NCI-H2081 (cell line): ENCODE results near the gene RMRP.
"Not testable (repeated sequence)": the region's sequence is repeated elsewhere in the genome, so short reads cannot be mapped to it uniquely, and the experiment has no call there.

Experiments
- DNase-seq, 2 experiments: peaks; one replicate each; lab custom pipeline; 2025; lab: John Stamatoyannopoulos, UW

The RMRP gene

DNA sequence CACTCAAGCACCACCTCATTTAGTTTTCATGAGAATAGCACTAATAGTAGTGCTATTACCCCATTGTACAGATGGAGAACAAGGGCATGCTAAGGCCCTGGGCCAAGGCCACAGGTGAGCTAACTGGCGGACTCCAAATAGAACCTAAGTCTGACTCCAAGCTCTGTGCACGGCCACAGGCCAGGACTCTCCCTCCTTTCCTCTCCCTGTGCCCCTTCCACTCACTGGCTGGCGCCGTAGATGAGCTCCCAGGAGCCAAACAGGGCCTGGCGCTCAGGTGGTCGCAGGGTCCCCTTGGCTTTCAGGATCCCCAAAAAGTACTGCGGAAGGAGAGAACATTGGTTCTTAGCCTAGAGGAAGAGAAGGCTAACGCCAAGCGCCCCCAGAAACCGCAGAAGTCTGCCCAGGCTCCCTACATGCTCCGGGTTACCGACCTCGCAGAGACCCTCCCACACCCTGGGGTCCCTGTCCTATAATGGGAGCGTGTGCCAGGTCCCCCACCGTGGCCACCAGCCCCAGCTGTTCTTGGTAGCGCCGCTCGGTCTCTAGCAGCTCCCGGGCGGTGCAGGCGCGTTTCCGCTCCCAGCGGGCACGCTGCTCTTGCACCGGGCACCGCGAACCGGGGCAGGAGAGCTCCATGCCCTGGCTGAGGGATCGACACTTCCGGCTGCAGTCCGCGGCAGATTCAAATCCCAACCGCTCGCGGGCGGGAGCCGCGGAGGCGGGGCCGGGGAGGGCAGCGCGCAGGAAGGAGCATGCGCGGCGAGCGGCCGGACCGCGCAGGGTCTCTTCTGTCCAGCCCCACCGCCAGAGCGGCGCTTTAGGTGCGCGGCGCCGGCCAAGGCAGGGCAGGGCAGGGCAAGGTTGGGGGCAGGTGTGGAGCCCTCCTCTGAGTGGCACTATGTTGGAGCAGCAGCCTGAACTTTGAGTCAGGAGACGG, 7.0 kb upstream of the RMRP start, which contains the start of gene ARHGEF39:
ARHGEF39 (minus strand) TSS at position 665 of the 940 bp plus-strand sequence; CDS start at position 639, 26 bp downstream.
- DNase-seq: peak; percentile 91 to 94

DNA sequence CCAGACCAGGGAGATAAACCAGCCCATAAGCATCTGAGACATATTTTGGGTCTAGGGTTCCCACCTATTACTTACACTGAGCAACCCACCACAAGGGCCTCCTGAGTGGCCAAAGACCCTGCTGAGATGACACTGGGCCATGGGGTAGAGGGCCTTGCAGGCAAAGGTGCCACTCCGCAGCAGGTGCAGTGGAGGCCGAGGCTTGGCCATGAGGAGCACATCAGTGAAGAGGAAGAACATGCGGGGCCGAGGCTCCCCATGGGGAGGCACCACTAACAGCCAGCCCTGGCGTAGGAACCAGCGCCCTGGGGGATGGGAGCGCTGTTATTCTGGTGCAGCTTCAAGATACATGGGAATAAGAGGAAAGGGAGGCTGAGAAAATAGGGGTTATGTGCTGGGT, 4.6 kb upstream of the RMRP start:
- DNase-seq: no peak

DNA sequence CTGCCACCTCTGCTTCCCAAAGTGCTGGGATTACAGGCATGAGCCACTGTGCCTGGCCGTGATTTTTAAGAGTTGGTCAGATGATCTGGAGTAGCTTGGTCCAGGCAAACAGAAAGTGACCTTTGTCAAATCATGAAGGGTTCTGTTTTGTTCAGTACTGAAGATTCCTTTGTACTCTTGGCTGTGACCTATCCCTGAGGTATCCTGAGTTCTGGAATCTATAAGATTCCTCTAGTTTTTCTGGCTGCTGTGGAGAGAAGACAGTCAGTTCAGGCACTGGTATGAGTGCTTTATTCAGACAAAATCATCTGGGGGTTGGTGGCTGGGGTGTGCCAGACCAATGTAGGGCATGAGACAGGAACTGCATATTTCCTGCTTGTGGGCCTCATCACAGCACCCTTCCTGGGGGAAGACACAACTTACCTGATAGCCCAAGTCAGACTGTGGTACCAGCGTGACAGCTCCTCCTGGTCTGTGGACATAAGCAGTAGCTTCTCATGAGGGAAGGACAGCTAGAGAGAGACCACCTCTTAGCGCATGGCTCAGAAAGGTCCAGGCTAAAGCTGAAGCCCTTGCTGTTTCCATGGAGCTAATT, 4.0 kb upstream of the RMRP start:
- no peak for DNase-seq

DNA sequence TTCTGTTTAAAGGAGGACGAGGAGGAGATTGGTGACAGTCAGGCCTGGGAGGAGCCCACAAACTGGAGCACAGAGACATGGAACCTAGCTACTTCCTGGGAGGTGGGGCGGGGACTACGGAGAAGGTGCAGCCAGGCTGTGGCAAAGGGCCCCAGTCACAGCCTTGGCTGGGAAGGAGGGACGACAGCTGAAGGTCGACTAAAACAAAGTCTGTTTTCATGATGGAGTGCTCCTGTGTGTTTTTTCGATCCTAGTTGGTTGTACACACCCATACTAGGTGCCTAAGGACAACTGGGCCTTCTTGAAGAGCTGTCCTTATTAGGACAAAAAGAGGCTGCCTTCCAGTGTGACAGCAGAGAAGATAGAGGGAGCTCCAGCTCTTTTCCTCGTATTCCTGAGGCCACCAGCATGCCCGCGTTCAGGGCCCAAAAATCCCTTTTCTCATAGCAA, 3.2 kb upstream of the RMRP start:
- peak in 1 of 2 experiments; percentile 24 for DNase-seq

DNA sequence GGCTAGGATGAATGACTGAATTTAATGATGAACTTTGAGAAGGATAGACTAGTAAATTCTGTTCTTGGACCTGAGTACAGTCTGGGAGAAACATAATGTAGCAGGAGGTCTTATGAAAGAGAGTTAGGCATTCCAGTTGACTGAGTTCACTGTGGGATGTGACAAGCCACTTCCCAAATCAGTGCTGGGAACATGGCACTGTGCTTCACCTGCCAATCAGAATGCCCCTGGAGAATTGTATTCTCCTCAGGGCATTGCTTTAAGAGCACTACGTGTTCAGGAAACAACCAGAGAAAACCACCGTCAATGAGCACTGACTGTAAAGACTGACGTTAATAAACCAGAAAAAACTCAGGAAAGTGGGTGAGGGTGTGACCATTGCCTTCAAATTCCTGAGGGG, 1.5 kb upstream of the RMRP start:
- no peak for DNase-seq

DNA sequence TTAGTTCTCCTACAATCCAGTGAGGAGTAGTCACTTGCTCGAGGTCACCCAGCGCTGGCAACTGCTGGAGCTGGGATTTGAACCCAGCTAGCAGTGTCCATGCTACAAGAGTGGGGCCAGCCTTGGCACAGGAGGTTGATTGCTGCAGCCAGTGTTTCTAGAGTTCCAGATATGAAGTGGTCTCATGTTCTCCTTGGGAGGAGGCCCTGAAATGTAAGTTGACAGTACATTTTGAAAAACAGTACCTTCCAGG, 1.1 kb upstream of the RMRP start:
- DNase-seq: peak; percentile 53 to 69

DNA sequence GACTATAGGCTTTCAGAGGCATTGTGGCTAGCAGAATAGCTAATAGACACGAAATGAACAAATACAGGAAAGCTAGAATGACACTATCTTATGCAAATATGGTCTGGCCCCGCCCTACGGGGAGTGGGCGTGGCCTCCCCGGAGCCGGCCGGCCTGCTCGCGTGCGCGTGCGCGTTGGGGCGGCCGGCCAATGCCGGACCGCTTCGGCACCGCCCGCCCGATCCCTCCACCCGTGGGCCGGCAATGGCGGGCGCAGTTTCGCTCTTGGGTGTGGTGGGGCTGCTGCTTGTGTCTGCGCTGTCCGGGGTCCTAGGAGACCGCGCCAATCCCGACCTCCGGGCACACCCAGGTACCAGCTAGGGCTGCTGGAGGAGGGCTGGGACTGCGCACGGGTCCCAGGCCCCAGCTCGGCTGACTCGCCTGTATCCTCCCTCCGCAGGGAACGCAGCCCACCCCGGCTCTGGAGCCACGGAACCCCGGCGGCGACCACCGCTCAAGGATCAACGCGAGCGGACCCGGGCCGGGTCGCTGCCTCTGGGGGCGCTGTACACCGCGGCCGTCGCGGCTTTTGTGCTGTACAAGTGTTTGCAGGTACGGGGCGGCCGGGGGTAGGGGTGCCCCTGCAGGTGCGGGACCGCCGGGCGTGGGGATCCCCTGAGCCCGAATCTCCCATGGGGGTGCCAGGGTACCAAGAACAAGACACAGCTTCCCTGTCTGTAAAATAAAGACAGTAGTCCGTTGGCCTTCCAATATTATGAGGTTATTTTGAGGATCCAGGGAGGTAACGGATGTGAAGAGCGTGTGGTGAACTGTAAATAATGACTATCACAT, 533 bp upstream of the RMRP start, which contains the start of gene CCDC107:
CCDC107 (plus strand) TSS at position 156 of the 831 bp plus-strand sequence; CDS start at position 244, 88 bp downstream.
- DNase-seq: peak; percentile 83 to 87

DNA sequence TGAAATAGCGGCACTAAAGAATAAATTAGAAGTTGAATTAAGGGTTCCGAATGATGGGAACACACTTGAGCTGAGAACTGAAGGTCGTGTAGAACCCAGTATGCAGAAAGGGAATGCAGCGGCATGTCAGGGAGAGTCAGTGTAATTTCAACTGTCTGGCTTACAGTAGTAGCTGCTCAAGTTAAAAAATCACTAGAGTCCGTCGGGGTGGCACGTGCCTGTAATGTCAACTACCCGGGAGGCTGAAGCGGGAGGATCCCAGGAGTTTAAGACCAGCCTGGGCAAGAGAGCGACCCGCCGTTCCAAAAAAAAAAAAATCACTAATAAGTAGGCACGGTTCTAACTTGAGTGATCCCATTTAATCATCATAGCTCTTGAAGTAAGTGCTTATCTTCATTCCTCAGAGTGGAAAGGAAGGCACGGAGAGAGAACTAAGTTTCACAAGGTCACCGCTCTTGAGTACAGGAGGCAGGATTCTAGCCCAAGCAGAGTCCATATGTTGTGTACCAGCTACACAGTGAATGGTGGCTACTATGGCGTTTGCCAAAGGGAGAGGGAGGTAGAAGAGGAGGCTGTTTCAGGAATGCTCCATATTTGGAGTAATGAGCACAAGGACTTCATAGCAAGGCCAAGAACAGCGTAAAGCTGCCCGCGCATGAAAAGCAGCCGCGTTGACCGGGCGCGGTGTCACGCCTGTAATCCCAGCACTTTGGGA, 831 bp downstream of the RMRP start:
- DNase-seq: no peak

DNA sequence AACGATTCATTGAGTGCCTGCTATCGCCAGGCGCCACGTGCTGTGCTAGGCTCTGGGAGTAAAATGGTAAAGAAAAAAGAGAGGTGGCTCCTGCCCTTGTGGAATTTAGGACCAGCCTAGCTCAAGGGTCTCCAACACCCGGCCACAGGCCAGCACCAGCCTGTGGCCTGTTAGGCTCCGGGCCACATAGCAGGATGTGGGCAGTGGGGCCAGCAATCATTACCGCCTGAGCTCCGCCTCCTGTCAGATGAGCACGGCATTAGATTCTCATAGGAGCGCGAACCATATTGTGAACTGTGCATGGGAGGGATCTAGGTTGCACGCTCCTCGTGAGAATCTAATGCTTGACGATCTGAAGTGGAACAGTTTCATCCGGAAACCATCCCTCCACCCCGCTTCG, 1.5 kb downstream of the RMRP start:
- no peak for DNase-seq

DNA sequence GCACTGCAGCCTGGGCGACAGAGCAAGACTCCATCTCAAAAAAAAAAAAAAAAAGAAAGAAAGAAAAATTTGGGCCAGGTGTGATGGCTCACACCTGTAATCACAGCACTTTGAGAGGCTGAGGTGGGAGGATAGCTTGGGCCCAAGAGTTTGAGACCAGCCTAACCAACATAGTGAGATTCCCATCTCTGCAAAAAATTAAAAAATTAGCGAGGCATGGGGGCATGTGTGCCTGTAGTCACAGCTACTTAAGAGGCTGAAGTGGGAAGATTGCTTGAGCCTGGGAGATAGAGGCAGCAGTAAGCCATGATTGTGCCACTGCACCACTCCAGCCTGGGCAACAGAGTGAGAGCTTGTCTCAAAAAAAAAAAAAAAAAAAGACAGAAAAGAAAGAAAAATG, 4.2 kb downstream of the RMRP start:
- no peak for DNase-seq

DNA sequence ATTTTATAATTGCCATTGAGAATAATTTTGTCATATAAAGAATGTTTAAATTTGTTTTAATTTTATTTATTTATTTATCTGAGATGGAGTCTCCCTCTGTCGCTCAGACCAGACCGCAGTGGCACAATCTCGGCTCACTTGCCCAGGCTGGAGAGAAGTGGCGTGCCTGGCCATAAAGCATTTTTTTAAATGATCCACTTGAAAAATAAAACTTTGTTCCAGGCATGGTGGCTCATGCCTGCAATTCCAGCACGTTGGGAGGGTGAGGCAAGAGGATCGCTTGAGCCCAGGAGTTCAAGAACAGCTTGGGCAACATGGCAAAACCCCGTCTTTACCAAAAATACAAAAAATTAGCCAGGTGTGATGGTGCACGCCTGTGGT, 5.0 kb downstream of the RMRP start:
- no peak for DNase-seq

DNA sequence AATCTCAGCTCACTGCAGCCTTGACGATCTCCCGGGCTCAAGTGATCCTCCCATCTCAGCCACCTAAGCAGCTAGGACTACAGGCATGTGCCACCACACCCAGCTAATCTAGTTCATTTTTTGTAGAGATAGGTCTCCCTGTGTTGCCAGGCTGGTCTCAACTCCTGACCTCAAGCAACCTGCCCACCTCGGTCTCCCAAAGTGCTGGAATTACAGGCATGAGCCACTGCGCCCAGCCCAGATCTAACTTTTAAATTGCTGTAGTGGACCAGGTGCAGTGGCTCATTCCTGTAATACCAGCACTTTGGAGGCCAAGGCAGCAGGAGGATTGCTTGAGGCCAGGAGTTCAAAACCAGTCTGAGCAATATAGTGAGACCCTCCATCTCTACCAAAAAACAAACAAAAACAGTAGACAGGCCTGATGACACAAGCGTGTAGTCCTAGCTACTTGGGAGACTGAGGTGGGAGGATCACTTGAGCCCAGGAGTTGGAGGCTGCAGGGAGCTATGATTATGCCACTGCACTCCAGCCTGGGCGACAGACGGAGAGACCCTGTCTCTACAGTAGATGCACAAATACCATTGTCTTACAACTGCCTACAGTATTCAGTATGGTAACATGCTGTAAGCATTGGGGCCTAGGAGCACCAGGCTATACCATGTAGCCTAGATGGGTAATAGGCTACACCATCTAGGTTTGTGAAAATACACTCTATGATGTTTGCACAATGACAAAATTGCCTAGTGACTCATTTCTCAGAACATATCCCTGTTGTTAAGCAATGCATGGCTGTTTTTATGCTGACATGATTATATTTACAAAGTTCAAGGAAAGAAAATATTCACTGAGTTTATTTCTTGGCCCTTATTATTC, 5.6 kb downstream of the RMRP start:
- DNase-seq: peak in 1 of 2 experiments; percentile 18

DNA sequence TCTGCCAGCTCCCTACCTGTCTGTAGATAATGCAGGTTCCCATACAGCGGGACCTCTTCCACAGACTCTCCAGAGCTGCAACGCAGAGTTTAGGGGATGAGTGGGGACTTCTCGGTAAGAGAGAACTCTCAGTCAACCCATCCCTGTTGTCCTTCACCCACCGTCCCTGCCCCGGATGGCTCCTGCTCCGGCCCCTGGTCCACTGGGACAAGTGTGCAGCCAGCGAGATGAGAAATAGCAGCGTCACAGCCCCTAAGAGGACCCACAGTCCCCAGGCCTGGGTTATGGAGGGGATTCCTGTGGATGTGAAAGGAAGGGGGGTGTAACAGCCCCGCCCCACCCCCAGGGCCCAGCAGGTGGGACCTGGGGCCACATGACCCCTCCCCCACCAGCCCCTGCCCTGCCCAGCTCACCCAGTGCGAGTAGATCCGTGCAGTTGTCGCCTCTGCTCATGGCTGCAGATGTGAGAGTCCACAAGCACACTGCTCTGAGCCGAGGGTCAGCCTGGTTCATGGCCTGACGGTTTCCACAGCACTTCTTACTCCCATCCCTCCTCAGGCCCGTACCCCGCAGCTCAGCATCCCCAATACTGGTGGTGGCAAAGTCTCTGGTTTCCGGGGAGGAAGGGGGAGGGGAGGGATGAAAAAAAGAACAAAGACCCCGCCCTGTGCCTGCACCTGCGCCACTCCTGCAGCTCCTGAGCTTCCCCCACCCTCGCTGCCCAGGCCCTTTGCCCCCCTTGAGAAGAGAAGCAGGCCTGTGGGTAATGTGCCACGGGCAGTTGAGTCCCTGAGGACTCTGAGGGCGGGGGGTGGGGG, 7.3 kb downstream of the RMRP start, which contains the start of gene SIT1:
SIT1 (minus strand) TSS at position 591 of the 818 bp plus-strand sequence; CDS start at position 513, 78 bp downstream.
- DNase-seq: no peak

DNA sequence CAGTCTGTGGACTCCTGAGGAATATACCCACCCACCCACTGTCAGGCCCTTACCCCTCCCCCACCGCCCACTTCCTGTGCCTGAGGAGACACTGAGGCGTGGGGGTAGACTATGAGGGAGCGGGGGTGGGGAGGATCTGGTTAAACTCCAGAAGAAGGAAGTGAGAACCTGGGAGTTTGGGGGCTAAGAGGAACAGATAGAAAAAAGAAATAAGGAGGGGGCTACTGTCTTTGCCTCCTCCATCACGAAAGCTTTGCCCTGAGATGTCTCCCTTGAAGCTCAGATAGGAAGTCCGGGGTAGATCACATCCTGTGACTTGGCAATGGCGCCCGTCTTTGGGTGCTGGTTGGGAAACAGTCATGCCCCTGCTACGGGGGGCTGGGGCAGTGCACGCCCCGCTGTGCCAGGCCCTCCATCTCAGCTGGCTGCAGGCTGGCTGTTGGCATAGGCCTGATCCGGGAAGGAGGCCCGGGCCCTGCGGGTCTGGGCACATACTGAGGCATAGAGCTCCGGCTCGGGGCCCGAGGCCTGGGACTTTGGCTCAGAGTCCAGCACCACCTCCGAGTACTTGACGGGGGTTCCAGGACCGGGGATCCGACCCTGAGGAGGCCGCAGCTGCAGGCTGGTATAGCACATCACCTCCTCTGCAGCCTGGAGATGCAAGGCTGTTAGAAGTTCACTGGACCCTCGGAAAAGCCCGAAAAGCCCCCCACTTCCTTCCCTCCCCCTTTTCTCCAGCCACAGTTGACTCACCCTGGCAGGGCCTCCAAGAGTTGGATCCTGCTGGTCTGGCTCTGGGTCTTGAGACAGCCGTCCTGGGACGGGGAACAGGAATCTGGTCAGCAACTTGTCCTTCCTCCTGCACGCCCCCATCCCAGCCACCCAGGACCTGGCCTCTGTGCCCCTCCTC, 8.1 kb downstream of the RMRP start:
- DNase-seq: no peak

DNA sequence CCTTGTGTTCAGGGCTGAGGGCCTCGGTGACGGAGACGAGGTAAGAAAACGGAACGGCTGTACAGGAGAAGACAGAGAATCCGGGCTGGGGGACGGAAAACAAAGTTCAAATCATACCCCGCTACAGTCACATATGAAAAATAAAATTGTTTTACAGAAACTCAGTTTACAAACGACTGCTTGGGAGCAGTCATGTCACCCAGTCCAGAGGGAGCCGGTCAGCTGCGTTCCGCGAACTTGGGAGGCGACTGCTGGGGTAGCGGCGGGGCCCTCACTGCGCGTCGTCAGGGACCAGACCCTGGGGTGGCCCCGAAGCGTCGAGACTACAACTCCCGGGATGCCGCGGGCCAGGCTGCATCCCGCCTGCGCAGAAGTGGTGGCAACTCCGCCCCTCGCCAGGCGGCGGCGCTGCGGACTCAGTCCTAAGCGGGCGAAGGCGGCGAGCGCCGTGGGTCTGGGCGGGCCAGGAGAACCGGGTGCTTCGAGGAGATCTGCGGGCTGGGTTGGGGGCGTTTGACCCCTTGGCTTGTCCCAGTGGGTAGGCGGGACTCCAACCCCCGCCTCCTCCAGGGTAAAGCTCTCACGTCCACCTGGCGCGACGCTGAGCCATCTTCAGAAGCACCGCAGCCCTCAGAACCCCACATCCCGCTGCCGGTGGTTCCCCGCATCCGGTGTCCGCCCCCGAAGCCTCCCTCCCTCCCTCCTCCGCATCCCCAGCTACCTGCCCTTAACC, 11.1 kb downstream of the RMRP start:
- DNase-seq: peak; percentile 90 to 92

DNA sequence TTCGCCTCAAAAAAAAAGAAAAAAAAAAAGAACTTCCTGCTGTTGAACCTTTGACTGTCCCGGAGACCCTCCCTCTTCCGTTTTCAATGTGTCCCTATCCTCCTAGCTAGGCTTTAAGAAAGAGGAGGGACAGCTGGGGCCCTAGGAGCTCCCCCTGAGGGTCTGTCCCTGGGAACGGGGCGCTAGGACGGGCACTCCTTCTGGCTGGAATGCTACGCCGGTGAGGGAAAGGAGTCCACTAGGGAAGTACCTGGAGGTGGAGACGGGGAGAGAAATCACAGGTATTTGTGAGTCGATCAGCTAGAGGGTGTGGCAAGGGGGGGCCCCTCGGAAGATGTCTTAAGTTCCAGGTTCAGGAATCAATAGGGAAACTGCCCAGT, 11.7 kb downstream of the RMRP start:
- DNase-seq: no peak

DNA sequence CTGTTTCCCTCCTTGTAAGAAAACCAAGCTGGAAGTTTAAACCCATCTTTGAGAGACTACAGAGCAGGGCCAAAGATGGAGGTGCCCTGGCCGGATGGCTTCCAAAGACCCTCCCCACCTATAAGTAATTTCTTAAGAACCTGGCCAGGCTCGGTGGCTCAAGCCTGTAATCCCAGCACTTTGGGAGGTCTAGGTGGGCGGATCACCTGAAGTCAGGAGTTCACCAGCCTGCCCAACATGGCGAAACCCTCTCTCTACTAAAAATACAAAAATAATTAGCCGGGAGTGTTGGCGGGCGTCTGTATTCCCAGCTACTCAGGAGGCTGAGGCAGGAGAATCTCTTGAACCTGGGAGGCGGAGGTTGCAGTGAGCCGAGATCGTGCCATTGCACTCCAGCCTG, 12.1 kb downstream of the RMRP start:
- not testable (repeated sequence) for DNase-seq

DNA sequence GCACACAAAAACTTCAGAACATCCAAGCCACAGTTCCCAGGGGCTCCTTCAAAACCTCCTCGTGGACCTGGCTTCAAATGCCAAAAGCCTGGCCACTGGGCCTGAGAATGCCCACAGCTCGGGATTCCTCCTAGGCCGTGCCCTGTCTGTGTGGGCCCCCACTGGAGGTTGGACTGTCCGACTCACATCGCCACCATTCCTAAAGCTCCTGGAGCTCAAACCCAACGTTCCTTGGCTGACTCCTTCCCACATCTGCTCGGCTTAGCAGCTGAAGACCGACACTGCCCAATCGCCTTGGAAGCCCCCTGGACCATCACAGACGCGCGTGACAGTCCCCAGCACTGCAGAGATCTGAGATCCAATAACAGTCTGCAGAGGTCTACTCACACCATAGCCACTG, 14.8 kb downstream of the RMRP start:
- no peak for DNase-seq
